ENCODE results near the gene RRM1.
"Not testable (repeated sequence)": the region's sequence is repeated elsewhere in the genome, so short reads cannot be mapped to it uniquely, and the experiment has no call there.

Gene RRM1

DNA sequence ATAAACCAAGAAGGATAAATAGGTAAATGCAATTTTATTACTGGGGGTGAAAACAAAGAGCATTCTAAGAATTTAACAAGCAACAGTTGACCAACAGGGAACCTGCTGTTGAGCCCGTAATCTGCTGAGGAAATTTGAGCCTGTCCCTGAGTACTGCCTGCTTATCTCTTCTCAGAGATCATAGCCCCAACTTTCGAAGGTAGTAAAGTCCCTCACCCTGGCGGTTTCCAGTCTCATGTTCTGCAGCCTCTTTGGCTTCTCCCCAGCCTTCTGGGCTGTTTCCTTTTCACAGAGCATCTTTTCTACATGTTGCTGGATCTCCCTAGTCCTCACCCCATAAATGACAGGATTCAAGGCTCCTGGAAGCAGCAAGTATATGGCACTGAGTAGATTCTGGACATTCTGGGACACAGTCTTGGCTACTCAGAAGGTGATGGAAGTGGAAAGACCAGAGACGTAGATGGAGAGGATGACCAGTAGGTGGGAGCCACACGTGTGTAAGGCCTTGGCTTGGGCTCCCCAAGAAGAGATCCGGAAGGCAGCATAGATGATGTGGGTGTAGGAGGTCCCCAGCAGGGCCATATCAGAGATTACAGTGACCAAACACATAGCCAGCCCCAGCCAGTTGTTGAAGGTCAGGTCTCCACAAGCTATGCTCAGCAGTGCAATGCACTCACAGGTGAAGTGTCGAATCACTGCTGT lies 51.6 kb downstream of the RRM1 start:
- DNase-seq, result no peak

DNA sequence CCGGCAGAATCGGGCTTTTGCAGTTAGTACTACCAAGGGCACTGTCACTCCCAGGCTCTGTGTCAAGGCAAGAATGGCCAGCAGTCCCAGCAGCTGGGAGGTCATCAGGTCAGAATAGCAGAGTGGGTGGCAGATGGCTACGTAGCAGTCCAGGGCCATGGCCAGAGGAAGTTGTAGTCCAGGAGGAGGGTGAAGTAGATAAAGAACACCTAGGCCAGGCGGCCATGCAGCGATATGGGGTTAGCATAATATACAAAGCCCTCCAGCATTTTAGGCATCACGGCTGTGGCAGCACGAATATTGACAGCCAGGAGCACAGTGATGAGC lies 52.1 kb downstream of the RRM1 start:
- DNase-seq, result no peak

DNA sequence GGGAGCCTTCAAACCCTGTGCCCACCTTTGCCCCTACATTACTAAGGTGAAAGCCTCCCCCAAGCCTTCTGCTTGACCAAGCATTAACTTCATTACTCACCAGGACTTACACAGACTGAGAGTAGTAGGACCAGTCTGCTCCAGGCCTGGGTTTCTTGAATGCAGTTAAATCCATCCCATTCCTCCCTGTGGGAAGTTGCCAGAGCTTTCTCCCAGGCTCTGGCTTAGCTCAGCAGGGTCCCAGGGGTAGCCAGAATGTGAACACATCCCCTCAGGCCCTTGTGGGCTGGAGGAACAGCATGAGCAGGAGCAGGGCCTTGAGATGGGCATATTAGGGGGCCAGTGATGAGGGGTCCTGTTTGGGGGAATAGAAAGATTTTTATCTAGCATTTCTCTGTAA lies 59.9 kb downstream of the RRM1 start:
- DNase-seq, result no peak

DNA sequence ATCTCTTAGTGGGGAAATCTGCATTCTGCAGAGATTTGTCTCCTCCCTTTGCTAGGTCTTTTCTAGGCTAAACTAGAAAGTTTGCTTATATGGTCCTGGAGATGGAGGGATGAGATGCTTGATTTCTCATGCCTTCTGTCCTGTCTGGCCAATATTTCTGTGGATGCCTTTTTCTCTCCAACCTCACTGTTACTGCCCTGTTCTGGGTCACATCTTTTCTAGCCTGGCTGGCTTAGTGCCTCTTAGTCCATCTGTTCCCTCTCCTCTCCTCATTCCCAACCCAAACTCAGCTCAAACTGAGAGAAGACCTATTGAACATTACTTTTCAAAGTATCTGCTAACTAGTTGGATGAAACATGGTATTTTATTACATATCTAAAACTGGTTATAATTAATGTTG lies 62.0 kb downstream of the RRM1 start:
- no peak for DNase-seq

DNA sequence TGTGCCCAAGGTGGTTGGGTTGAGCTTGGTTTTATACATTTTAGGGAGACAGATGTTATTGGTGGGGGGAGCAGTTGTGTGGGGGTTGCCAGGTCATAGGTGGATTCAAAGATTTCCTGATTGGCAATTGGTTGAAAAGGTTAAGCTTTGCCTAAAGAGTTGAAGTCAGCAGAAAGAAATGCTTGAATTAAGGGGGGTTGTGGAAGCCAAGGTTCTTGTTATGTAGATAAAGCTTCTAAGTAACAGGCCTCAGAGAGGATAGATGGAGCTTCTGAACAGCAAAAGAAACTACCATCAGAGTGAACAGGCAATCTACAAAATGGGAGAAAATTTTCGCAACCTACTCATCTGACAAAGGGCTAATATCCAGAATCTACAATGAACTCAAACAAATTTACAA lies 64.2 kb downstream of the RRM1 start:
- DNase-seq, result not testable (repeated sequence)

DNA sequence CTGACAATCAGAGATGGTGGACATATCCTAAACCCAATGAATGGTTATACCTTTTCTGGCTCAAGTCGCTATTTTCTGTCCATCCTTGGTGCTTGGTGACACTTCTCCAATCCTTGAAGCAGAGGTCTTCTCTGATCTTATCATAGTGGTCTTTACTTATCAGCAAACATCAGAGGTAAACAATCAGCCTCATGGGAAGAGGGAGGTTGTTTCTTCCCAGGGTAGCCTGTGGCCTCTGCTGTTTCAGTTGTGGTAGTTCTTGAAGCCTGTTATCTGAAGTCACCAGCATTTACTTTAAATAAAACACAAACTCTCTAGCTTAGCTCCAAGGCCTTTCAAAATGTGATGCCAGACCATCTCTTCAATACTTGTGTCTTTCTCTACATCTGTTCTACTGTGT lies 66.7 kb downstream of the RRM1 start:
- no peak for DNase-seq

DNA sequence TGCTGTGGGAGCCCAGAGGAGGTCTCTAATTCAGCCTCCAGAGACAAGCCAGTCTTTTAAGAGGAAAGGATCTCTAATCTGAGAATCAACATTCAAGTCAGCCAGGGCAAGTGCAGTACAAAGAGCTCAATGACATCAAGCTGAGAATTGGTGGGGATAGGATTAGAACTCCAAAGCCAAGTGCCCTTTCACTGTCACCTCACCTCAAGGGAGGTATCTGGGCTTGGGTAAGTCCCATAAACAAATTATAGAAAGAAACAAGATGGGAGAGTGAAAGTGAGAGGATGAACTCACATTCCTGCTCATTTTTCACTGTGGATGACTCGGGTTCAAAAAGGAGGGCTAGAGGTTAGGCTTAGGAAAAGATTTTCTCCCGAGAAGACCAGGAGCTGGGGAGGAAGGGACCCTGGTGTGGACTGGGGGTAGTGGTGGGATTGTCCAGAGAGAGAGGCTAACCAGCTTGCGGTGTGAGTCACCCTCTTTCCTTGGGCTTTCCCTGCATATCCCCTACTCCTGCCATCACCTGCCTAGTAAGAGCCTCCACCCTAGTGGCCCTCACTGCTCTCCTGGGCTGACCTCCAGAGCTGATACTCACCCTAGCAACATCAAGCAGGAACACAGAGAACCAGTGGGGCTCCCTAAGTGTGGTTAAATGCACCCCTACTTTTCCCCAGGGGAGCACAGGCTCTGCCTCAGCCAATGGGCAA lies 70.4 kb downstream of the RRM1 start:
- DNase-seq, result no peak

DNA sequence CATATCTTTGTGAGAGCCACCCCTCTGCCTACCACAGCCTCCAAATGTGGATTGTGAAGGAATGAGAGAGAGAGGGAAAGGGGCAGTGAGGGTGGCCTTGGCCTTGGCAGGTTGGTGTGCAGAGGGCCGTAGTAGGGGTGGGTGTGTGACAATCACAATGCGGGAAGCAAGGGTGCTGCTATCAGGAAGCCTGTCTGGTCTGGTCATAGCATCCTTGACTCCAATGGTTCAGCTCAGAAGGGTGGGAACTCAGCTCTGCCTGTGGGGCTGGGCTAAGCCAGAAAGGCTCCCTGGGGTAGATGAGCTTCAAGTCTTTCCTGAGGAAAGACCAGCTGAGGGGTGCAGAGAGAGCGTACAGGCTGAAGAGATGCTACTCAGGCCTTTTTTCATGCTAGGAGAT lies 72.7 kb downstream of the RRM1 start:
- no peak for DNase-seq

DNA sequence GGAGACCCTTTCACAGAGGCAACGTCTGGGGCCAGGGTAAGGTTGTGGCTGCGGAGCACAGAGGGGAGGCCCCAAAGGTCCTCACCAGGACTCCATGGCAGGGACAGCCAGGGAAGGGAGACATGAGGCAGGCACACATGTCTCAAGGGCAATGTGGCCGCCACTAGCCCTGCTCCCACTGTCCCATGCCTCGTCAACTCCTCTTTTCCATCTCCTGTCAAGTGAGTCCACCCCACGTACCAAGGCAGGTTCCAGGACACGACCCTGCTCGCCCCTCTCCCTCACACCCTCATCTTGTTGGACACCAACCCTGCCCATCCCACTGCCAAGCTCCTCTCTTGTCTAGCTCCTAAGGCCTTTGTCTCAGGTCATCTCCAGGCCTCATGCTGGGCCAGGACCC lies 73.2 kb downstream of the RRM1 start:
- no peak for DNase-seq

DNA sequence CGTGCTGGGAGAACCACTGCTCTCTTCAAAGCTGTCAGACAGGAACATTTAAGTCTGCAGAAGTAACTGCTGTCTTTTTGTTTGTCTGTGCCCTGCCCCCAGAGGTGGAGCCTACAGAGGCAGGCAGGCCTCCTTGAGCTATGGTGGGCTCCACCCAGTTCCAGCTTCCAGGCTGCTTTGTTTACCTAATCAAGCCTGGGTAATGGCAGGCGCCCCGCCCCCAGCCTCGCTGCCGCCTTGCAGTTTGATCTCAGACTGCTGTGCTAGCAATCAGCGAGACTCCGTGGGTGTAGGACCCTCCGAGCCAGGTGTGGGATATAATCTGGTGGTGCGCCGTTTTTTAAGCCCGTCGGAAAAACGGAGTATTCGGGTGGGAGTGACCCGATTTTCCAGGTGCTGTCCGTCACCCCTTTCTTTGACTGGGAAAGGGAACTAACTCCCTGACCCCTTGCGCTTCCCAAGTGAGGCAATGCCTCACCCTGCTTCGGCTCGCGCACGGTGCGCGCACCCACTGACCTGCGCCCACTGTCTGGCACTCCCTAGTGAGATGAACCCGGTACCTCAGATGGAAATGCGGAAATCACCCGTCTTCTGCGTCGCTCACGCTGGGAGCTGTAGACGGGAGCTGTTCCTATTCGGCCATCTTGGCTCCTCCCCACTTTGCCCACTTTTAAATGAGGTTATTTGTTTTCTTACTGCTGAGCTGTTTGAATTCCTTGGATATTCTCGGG lies 81.2 kb downstream of the RRM1 start:
- DNase-seq, result not testable (repeated sequence)

DNA sequence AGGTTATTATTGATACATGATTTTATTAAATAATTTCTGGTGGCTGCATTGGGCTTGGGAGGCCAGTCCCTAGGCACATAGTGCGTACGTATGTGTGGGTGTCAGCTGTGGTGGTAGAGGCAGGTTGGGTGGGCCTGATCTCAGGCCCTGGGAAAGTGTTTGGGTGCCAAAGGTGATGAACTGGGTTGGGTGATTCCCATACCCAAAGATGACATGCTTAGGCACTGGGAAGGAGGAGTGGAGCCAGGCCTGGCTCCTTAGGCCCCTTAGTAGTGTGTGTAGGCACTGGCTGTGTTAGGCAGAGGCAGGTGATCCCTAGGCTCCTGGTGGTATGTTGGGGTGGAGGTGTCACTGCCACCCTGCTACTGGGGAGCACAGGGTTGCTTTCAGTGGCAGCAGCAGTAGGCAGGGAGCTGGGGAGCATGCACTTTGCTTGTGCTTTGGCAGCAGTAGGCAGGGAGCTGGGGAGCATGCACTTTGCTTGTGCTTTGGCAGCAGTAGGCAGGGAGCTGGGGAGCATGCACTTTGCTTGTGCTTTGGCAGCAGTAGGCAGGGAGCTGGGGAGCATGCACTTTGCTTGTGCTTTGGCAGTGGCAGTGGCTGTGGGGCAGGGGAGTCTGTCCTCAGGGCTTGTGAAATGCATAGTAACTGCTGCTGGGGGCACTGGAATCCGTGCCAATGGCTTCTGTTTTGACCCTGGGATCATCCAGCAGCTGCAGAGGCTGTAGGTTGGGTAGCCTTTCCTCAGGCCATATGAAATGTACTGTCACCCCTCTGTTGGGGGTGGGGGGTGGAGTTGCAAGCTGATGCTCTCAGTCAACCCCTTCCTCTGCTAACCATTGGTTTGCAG lies 84.4 kb downstream of the RRM1 start:
- no peak for DNase-seq

DNA sequence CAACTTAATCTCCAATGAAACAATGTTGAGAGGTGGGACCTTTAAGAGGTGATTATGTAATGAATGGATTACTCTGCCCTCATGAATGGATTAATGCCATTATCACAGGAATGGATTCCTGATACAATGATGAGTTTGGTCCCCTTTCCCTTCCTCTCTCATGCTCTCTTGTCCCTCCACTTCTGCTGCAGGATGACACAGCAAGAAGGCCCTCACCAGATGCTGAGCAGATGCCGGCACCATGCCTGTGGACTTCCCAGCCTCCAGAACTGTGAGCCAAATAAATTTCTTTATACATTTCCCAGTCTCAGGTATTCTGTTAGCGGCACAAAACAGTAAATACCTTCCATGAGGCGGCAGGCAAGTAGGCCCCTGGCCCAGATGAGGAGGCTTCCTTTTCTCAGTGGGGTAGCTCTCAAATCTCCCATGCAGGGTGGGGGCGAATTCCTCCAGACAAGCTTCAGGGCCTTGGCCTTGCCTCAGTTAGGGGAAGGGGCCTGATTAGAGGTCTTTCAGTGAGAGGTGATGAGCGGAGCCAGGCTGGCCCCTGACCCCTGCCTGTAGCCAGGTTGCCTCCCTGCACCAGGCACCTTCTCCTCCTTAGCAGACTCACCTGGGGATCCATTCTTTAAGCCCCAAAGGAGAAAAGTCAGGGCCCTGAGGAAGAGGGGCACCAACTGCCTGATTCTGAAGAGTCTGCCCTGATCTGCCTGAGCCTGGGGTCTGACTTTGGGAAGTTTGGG lies 86.0 kb downstream of the RRM1 start:
- DNase-seq, result no peak

DNA sequence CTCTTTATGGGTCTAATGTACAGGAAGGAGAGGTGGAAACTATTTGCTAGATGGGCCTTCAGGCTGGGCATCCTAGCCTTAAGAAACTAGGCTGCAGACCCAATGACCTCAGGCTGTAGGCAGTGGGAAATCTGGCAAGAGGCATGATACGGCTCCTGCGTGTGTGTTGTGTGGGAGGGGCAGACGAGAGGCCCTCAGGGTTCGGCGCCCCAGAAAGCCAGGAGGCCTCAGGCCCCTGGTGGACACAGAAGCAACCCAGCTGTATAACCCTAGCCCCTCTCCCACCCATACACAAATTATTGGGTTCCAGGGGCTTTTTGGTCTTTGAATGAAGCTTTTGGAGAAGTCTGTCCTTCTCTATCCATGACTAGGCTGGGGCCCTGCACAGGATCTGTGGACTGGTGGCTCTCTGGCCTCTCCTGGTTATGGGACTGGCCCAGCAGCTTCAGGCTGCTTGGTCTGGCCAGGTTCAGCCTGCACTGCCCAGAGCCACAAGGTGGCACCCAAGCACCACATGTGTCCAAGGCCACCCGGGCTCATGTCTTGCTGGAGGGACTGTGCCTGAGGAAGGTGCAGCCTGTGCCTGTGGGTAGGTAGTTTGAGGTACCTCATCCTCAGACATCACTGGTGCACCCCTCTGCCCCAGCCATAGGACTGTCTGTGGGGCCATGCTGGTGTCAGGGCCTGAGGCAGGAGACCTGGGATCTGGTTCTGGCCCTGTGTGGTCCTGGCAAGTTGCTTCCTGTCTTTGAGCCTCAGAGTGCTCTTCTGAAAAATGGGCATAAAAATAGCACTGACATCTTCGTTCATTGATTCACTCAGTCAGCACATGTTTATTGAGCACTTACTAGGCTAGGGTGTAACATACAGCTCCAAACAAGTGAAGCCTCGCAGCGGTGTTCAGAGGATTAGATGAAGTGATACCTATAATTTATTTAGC lies 87.5 kb downstream of the RRM1 start:
- peak; percentile 22 for DNase-seq

DNA sequence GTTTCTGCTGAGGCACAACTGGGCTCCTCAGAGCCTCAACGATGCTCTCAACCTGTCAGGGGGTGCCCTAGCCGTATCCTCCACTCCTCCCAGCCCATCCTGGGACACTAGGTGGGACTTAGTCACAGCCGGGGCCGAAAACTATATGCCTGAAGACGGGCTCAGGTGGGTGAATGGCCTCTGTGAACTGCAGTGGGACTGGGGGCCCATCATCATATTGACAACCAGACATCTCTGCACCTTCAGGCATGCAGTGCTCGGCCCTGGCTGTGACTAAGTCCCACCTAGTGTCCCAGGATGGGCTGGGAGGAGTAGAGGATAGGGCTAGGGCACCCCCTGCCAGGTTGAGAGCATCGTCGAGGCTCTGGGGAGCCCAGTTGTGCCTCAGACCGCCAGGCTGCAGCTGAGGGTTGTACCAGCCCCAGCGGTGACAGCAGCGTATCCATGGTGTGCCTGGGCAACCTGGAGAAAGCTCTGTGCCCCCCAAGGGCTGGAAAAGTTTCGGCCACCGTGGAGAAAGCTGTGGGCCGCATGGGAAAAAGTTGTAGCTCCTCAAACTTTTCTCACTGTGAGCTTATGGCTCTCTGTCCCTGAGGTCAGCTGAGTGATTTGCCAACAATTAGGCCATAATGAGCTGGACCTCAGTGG lies 88.9 kb downstream of the RRM1 start:
- DNase-seq, result no peak

DNA sequence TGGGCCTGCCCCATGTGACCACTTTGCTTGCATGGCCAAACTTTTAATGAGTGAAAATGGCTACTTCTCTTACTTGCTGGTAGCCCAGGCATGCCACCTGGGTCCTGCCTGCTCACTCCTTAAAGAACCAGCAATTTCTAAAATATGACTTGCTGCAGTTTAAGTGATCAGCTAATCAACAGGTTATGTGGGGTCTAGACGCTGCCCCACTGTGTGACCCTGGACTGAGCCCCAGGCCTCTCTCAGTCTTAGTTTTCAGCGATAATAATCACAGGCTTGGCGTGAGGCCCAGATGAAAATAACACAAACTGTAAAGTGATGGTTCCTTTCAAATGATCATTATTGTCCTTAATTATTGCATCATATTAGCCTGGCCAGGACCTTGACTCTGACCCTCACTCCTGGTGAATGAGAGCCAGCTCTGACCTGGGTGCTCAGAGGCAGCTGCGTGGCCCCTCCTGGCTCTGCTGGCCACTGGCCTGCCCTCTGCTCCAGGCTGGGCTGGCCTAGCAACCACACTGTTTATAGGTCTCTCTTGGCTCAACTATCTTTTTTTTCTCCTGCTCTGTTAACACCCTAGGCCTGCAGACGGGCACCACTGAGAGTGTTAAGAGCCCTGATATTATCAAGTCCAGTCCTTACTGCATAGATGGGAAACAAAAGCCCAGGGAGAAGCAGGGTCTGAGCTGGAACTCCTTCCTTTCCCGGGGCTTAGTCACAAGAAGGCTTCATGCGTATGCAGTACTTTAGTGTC lies 89.7 kb downstream of the RRM1 start:
- DNase-seq, result no peak

DNA sequence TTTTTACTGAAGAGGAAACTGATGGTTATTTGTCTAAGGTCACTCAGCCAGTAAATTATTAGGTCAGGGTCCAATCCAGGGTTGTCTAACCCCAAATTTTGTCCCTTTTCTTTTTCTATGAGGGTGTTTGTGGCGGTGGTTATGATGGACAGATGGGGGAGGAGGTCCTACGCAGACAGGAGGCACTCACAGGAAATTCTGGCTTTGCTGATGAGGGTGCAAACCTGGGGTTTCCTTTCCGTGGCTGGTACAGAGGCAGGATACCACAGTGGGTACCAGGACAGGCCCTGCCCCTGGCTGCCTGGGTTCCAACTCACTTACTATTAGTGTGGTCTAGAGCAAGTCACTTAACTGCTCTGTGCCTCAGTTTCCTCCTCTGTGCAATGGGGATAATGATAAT lies 91.0 kb downstream of the RRM1 start:
- DNase-seq, result no peak

DNA sequence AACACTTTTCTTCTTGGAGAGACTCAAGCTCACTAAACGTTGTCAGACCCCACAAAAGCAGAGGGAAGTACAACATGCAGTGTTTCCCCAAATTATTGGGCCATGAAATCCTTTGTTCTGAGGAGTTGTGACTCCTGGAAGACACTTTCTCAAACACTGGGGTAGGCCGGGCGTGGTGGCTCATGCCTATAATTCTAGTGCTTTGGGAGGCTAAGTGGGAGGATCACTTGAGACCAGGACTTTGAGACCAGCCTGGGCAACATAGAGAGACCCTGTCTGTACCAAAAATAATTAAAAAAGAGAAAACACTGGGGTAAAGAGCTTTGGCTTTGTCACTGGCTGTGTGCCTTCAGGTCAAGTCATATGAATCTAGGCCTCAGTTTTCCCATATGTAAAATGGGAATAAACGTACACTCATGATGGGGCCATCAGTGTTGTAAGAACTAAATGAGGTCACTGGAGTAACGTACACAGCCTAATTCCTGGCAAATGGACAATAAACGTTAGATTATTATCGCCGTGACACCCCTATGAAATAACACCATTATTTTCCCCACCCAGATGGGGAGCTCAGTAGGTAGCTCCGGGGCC lies 92.0 kb downstream of the RRM1 start:
- no peak for DNase-seq

DNA sequence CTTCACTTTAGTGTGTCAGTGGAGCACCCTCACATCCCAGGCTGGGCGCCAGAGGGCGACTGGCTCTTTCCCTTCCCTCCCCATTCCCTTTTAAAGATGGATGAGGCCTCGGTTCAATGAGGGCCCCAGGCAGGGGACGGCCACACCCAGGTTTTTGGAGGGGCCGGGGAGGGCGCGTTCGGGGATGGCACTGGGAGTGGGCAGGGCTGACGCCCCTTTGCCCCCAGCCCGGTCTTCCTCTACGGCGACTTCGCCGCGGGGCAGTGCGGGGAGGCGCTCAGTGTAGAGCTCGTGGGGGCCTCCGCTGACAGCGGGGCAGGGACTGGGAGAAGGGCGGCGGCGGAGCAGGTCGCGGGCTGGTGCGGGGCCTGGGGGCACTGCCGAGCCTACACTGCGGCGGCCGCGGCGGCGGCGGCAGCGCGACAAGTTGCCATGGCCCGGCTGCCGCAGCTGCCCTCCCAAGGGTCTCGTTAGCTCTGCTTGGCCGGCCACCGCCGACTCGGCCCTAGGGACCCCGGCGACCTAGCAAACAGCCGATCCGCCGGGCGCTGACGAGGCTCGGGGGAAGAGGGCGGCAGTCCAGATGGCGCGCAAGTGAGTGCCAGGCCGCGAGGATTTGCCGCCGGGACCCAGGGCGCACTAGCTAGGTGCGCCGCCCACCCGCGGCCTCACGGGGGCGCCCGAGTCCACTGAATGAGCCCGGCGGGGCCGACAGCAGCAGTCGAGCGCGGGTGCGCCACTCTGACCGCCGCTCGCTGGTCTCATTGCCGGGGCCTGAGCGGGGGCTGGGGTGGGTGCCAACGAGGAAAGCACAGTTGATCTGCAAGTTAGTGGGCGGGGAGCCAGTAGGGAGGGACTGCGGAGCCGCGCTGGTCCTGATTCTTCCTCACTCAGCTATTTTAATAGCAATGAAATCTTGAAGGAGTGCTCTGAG lies 92.7 kb downstream of the RRM1 start:
- DNase-seq, result peak; percentile 87

All from fibroblast of upper back skin (primary cell).